CD4-positive, alpha-beta T cell treated with Interleukin-15 for 1 hour (primary cell): ENCODE data around the gene BTBD9.

Experiments
- DNase-seq: peaks from one replicate; pipeline ENCODE4 v3.0.0-alpha.2; 2020

The BTBD9 gene

DNA sequence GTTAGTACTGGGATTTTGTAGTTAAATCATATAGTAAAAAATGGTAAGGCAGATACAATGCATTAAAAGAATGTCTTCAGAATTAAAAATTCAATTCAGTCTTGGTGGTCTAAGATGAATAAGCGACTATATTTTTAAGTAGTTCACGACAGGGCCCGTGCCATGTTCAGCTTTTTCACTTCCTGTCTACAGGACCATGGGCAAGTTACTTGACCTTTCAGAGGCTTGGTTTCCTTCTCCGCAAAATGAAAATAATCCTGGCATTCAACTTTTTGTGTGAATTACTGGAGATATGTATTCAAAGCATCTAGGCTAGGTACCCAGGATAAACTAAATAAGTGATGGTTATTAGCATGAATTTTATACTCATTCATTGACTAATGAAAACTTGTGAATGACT, 216.0 kb downstream of the BTBD9 start:
- no peak for DNase-seq

DNA sequence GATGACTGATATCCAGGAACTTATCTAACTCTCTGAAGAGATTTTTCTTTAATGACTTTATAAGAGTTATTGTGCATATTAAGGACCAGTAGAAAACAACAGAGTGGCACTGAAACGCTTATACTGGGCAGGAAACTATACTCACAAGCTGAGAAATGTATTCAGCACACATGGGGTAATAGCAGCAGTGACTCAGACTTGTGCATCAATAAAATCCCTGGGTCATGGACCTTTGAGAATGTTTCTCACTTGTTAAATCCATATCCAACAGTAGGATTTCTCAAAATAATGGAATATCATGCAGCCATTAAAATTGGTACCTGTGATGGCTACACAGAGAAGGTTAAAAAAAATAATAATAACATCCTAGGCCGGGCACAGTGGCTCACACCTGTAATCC, 219.5 kb downstream of the BTBD9 start:
- no peak for DNase-seq

DNA sequence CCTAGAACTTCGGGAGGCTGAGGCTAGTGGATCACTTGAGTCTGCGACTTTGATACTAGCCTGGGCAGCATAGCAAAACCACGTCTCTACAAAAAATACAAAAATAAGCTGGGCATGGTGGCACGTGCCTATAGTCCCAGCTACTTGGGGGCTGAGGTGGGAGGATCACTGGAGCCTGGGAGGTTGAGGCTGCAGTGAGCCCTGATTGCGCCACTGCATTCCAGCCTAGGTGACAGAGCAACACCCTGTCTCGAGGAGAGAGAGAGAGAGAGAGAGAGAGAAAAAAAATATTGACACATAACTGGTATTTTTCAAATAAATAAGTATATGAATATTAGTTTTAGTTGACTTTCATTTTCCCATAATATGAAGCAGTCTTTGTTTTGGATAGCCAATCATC, 222.2 kb downstream of the BTBD9 start:
- no peak for DNase-seq

DNA sequence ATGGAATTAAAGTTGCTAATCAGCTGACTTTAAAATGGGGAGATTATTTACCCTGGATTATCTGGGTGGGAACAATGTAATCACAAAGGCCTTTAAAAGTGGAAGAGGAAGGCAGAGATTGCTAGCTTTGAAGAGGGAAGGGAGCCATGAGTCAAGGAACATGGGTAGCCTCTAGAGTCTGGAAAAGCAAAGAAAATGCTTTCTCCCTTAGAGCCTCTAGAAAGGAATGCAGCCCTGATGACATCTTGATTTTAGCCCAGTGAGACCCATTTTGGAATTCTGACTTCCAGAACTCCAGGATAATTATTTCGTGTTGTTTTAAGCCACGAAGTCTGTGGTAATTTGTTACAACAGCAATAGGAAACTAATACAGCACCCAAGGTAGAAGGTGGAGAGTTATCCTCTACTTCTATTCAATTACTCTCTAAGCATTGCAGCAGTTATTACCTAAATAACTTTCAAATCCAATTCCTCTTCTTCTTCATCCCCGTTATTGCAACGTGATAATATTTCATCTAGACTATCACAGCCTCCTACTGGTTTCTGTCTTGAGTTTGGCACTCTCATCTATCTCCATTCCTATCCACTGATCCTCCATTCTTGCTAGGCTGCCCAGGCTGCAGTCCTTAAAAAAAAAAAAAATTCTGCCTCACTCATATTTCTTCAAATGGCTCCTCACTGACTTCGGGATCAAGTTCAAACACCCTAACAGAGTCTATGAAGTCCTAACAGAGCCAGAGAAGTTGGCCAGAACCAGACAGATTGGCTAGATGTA, 224.3 kb downstream of the BTBD9 start:
- no peak for DNase-seq

DNA sequence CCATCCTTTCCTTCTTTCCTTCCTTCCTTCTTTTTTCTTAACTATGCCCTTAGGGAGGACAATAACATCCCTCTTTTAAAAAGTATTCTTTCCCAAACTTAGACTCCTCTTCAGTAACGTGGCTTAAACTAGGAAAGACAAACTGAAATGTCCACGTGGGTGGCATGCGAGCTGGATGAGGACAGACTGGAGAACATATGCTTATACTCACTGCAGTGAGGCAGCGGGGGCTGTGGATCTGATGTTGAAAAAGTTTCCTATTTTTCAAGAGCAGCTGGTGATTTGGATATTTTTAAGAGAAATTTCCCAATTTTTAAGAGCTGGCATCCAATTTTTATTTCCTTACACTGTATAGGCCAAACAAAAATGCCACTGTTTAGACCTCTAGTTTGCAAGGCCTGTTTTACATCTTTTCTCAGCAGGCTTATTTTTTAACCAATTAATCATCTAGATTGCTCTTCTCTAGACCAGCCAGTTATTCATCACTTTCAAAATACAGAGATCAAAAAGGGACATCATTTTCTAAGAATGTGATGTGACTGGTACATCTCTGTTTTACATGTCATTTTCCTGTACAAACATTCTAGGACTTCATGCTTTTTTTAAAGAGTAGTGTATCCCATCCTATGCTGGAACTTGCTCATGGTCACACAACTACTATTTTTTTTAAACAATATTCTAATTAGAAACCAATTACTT, 226.5 kb downstream of the BTBD9 start:
- no peak for DNase-seq

DNA sequence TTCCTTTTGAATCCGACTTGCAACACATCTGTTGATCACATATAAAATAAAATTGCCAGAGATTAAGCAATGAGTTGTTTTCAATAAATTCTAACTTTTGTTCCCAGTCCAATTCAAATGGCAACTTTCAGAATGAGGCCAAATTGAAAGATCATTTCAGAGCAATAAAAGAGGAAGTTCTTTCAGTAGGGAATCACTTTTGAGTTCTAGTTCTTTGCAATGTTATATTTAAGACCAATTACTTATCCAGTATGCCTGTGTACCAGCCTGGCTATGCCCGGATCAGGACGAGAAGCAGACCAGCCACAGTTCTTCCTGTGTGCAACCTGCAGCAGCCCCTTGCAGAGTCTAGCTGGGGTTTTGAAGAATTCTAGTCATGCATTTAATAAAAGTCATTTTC, 232.5 kb downstream of the BTBD9 start:
- no peak for DNase-seq

DNA sequence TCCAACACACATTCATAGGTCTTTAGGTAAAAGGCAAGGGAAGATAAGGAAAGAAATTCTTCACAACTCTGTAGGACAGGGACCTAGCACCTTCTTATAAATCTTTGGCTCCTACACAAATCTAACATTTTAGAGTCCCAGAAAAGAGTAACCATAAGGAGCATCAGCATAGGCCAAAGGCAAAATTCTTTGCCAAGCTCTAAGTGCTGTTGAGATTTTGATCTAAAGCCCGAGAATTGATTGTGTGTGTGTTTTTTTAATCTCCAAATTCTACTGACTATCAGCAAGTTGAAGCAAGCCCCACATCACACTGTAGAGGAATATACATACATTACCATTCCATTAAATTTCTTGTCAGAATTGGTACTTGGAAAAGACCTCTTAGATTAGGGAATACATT, 233.6 kb downstream of the BTBD9 start:
- DNase-seq, result no peak

DNA sequence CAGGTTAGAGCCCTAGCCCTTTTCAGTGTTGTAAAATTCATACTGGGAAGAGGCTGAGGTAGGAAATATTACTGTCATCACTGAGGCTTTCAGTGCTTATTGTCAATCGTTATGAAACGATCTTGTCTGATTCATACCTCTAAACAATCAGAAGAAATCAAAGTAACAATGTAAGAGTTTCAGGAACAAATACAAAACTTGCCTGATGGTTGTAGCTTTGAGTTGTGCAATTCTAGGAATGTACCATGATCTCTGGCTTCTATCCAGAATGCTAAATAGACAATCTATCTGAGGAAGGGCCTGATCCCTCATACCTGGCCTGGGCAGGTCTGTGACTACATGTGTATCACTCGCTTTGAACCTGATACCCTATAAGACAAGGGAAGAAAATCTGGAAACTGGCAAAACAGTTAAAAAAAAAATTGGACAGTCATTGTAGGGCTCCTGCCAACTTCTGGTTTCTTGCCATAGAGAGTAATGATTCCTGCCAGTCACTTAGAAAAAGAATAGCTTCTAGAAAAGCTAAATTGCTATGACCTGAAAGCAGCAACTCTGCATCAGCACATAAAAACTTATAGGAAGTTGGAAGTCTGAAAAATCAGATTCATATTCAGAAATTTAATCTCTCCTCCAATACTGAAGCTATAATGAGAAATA, 234.7 kb downstream of the BTBD9 start:
- no peak for DNase-seq

DNA sequence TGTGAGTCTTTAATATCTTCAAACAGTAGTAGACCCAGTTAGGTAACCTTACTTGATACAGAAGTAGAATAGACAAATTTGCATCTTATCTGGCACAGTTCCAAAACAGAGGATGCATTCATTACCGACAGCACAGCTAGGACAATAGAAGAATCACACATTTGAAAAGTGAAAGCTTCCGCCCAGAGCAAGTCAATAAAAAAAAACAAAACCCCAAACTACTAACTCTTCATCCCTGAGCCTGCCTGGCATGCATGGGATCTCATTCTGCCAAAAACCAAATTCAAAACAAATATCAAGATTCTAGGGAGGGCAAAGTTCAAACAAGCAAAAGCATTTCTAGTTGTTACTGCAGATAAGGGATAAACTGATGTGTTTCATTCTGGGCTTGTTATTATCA, 235.4 kb downstream of the BTBD9 start:
- DNase-seq, result no peak

DNA sequence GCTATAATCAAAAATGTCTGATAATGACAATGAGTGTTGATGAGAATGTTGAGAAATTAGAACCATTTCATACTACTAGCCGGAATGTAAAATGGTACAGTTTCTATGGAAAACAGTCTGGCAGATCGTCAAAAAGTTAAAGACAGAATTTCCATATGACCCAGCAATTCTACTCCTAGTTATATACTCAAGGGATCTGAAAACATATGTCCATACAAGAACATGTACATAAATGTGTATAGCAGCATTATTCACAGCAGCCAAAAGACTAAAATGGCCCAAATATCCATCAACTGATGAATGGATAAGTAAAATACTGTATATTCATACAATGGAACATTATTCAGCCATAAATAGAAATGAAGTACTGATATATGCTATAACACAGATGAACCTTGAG, 236.2 kb downstream of the BTBD9 start:
- DNase-seq, result no peak

DNA sequence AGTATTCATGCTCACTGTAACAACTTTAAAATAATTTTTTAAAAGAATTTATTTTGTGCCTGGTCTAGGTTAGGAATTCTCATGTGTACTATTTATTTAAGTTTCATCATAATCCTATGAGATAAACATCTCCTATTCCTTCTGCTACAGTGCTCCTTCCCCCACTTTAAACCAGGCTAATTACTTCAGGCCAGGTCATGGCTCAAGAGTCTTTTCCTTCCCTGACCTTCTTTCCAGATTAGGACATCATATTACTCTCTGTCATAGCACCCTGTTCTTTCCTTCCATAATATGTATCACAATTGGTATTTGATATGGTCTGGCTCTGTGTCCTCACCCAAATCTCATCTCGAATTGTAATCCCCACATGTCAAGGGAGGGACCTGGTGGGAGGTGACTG, 239.0 kb downstream of the BTBD9 start:
- DNase-seq, result no peak

DNA sequence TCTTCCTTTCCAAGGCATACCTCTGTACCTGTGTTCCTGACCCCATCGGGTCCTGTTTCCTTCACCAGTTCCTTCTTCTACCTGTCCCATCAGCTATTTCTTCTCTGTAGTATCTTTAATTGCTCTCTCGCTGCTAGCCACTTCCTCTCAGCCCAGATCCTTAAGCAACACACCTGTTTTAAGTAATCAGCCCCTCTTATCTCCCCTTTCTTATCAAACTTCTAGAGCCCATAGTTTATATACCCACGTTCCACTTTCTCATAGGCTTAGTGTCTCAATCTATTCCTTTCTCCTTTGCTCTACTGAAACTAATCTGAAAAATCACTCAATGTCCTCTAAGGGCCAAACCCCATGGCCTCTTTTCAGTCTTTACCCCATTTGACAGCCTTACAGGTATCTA, 239.6 kb downstream of the BTBD9 start:
- DNase-seq, result no peak

DNA sequence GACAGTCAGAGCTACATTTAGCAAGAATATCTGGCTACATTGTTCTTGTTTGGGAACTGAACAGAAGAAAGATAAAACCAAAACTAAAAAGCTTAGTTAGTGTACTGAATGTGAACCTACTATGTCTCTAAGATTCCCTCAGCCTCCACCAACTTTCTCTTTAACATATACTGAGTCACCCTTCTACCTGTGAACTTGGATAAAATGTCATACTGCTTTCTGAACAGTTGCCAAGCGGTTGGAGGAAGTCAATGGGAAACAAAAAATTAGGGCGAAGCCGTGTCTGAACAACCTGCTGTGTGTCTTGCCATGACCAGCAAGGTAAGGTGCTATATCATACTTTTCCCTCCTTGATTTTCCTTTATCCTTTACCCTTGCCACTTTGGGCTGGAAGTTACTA, 243.5 kb downstream of the BTBD9 start:
- no peak for DNase-seq

DNA sequence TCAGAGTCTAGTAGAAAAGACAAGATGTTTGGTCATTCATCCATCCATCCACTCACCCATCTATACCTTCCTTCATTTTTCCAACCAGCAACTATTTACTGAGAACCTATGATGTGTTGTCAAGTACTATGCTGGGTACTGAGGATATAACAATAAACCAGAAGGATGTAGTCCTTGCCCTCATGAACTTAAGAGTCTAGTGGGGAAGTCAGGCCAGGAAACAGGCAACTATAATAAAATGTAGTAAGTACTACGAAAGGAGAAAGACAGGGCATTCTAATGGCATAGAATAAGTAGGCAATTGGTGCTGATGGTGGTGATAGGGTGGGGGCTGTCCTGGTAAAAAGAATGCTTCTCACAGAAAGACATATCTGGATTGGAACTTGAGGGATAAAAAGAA, 245.7 kb downstream of the BTBD9 start:
- no peak for DNase-seq

DNA sequence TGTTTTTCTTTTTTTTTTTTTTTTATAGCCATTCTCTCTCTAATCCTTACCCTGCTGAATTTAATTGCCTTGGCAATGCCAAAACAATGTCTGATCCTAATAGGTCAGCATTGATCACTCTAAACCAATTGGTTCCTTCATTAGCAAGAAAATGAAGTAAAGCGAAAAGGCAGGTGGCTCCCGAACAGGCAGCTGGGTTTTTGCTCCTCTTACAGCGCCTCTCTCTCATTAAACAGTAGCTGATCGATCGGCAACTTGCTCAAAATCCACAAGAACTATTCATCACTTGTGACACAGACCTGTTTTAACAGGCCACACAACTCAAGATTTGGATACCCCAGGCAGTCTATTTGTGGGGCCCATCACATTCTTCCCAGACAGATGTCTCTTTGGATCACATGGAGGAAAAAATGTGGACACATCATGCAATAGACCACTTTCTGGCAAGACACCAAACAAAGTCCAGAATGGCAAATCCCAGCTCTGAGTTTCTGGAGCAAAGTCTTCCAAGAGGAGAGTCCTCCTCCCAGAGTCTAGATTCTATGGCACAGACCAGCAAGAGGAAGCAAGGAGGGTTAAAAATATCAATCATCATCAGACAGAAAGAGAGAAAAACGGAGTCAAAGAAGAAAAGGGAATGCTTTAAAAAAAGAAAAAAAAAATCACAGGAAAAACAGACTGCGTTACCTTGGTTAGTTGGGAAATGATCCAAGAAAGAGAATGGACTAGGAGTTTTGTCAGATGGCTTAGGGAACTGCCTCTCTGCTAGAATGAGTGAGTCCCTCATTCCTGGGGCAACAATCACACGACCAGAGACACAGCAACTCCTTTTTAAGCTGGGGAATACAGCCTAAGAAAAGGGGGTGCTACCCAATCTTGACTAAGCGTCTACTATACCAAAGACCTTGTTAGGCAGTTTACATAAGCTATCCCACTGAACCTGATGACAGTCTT, 247.8 kb downstream of the BTBD9 start:
- no peak for DNase-seq

DNA sequence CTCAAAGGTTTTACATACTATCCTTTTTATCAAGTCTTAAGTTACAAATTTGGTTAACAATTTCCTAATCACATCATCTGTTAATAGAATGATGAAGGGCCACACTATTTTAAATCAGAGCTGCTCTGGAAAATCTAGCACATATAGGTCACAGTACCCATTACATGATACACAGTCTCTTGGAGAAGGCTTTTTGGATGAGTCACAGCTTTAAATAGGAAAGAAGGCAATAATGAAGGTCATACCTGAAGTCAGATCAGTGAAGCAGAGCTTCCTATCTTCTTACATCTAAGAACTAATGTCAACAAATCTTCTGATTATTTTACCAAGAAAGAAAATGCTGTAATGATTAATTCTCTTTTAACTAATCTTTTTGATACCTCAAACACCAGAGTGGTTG, 248.5 kb downstream of the BTBD9 start:
- no peak for DNase-seq

DNA sequence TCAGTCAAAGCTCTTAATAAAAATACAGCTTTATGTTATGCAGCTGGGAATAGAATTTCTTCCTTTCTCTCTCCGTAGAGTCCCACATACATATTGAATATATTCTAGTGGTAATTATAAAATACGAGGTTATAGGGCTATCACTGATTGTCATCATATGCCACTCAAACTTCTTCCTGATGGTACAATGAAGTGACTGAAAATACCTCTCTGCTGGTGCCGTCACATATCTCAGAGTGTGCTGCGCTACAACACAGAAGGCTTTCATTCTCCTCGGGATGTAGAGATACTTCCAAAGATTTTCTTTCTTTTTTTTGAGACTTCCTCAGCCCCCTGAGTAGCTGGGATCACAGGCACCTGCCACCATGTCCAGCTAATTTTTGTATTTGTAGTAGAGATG, 249.9 kb downstream of the BTBD9 start:
- no peak for DNase-seq

DNA sequence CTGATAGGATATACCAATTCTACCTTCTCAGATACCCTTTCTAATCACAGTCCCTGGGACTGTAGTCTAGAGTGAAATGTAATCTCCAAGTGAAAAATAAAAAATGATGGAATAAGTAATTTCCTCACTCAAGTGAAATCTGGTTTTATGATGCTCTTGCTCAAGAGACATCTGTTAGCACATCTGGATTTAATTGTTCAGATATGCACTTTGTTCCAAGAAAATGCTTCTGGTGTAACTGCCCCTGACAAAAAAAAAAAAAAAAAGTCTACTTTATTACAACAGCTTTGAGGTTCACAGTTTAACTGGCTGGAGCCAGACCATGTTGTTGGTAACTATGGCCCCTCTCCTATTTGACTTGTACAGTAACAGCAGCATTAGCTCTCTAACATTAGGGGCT, 251.8 kb downstream of the BTBD9 start:
- no peak for DNase-seq

DNA sequence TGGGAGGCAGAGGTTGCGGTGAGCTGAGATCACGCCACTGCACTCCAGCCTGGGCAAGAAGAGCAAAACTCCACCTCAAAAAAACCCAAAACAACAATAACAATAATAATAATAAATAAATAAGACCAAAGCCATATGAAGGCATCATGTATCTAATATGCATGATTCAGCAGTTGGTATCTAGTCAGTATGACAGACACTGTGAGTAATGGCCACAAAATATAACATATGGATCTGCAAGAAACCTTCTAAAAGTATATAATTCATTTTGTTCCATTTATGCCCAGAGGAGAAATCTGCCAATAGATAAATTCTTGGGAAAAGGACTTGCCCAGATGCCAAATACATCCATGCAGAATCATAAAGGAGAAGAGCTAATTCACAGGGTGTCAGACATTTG, 252.3 kb downstream of the BTBD9 start:
- no peak for DNase-seq

DNA sequence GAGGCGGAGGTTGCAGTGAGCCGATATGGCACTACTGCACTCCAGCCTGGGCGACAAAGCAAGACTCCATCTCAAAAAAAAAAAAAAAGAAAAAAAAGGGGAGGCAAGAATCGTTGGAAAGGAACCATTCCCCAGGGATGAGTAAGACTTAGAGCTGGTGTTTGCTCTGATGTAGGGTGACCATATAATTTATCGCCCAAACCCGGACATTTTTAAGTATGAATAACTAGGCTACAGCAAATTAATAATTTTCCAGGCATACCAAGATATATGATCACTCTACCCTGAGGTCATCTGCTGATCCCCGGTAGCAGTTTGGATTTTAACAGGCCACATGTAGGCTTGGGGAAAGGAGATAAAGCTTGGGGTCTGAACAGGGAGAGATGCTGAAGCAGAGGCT, 260.9 kb downstream of the BTBD9 start:
- no peak for DNase-seq

DNA sequence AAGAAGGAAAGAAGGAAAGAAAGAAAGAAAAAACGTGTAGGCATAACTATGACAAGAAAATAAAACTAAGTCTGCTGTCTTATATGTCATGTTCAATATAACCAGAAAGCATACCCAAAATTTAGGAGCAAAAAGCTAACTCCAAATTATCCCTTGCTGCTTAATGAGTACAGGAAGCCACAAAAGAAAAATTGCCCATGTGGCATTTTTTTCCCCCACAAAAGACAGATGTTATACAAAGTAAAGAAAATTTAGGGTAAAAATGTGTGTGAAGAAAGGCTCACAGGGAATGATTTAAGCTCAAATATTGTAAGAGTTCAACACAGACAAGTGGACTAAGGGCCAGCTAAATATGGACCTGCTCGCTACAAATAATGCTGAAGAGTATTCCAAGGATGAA, 263.8 kb downstream of the BTBD9 start:
- no peak for DNase-seq

DNA sequence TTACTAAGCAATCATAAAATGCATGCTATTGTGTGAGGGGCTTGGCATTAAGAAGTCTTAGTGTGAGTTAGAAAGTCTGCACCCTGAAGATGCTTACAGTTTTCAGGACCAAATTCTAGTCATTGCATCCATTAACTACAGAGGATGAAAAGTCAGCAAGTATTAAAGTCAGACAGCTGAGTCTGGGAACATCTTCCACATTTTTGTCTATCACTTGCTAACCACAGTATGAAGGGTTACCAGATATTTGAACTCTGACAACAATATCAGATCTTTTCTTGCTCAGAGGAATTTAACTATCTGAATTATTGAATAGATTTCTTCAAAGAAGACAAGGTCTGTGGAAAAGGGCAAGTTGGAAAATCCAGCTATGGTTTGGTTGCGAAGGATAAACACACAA, 264.4 kb downstream of the BTBD9 start:
- DNase-seq, result no peak

DNA sequence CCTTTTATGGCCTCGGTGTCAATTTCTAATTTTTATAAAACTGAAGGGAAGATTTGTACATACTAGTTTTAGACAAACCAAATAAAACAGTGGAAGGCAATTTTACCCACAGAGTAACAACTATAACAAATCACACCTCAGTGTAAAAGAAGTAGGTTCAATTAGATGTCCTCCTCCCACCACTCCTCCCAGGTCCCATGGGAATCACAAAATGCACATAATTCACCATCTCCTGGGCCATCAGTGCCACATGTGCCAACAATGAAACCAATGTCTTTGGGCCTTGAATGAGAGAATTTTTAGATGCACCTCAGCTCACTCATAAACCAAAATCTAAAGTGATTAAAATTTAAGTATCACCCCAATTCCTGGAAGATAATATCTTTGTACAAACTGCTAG, 267.8 kb downstream of the BTBD9 start:
- DNase-seq, result no peak
